GM18520 (cell line): ENCODE data around the gene EDARADD.
A peak's percentile ranks its signal among the peaks of the same experiment; 100 is the strongest.

Experiments
- ATAC-seq: cut with Tn5 transposase; IDR thresholded peaks from one replicate; pipeline ENCODE4 v1.9.1; 2021; ENCODE audit not compliant: unreplicated experiment

The EDARADD gene

GRCh38 chr1:236392182-236392581, 1.9 kb upstream of the EDARADD start:
- no peak for ATAC-seq

GRCh38 chr1:236394879-236395229, 768 bp downstream of the EDARADD start:
- ATAC-seq, result no peak

GRCh38 chr1:236395230-236395946, 1.3 kb downstream of the EDARADD start:
- no peak for ATAC-seq

GRCh38 chr1:236395947-236396664, 2.0 kb downstream of the EDARADD start:
- no peak for ATAC-seq

- ATAC-seq, result no peak
Measured at GRCh38 chr1:236396665-236397043, 2.6 kb downstream of the EDARADD start.

- ATAC-seq, result no peak
Measured at GRCh38 chr1:236397173-236397759, 3.2 kb downstream of the EDARADD start.

GRCh38 chr1:236398538-236398937, 4.5 kb downstream of the EDARADD start:
- ATAC-seq, result no peak

- ATAC-seq, result no peak
Measured at GRCh38 chr1:236400061-236400603, 6.0 kb downstream of the EDARADD start.

GRCh38 chr1:236401698-236402097, 7.6 kb downstream of the EDARADD start:
- ATAC-seq, result no peak

GRCh38 chr1:236403905-236404696, 10.0 kb downstream of the EDARADD start:
- no peak for ATAC-seq

GRCh38 chr1:236407059-236407458, 13.0 kb downstream of the EDARADD start:
- no peak for ATAC-seq

- ATAC-seq, result no peak
Measured at GRCh38 chr1:236413688-236414087, 19.6 kb downstream of the EDARADD start.

- no peak for ATAC-seq
Measured at GRCh38 chr1:236416165-236416564, 22.1 kb downstream of the EDARADD start.

- no peak for ATAC-seq
Measured at GRCh38 chr1:236417336-236417735, 23.2 kb downstream of the EDARADD start.

GRCh38 chr1:236419502-236419901, 25.4 kb downstream of the EDARADD start:
- ATAC-seq, result no peak

- ATAC-seq, result no peak
Measured at GRCh38 chr1:236421022-236421421, 26.9 kb downstream of the EDARADD start.

- no peak for ATAC-seq
Measured at GRCh38 chr1:236421850-236422516, 27.9 kb downstream of the EDARADD start.

GRCh38 chr1:236422517-236422876, 28.4 kb downstream of the EDARADD start:
- no peak for ATAC-seq

- peak; percentile 83 for ATAC-seq
Measured at GRCh38 chr1:236425031-236425663, 31.1 kb downstream of the EDARADD start.

- no peak for ATAC-seq
Measured at GRCh38 chr1:236426215-236426614, 32.1 kb downstream of the EDARADD start.
